WTC11 (cell line): ENCODE measurements around the gene CDC5L.

Experiments
- ATF1 ChIP-seq: sonication (generic); formaldehyde crosslinking; IDR thresholded peaks from 2 replicates; pipeline ENCODE4 v1.8.1; 2023; ENCODE audit warnings: mild to moderate bottlenecking, moderate library complexity, missing genetic modification reagents
- CREB1 ChIP-seq: sonication (generic); formaldehyde crosslinking; IDR thresholded peaks from 2 replicates; pipeline ENCODE4 v1.8.0; 2023; ENCODE audit warnings: mild to moderate bottlenecking, missing genetic modification reagents
- CTCF ChIP-seq: fragments of 200-600 bp; IDR thresholded peaks from 2 replicates; pipeline ENCODE4 v1.8.0; 2022; ENCODE audit warnings: antibody characterized with exemption
- NFE2L1 ChIP-seq: sonication (generic); formaldehyde crosslinking; IDR thresholded peaks from 2 replicates; pipeline ENCODE4 v1.8.1; 2023; ENCODE audit warnings: missing genetic modification reagents
- NR3C1 ChIP-seq: sonication (generic); formaldehyde crosslinking; conservative IDR thresholded peaks from 2 replicates; pipeline ENCODE4 v1.8.1; 2023; ENCODE audit warnings: low read depth, mild to moderate bottlenecking, missing genetic modification reagents
- PREB ChIP-seq: sonication (generic); formaldehyde crosslinking; IDR thresholded peaks from 2 replicates; pipeline ENCODE4 v1.8.1; 2022; ENCODE audit warnings: mild to moderate bottlenecking, missing genetic modification reagents, moderate library complexity, borderline replicate concordance
- SMAD4 ChIP-seq: sonication (generic); formaldehyde crosslinking; IDR thresholded peaks from 2 replicates; pipeline ENCODE4 v1.8.0; 2022; ENCODE audit warnings: mild to moderate bottlenecking, missing genetic modification reagents
- ZNF232 ChIP-seq: sonication (generic); formaldehyde crosslinking; IDR thresholded peaks from 2 replicates; pipeline ENCODE4 v1.8.0; 2022; ENCODE audit warnings: mild to moderate bottlenecking, missing genetic modification reagents
- TF ChIP-seq, protein P1 (sequence below): sonication (generic); formaldehyde crosslinking; conservative IDR thresholded peaks from 2 replicates; pipeline ENCODE4 v1.8.1; 2022; ENCODE audit warnings: mild to moderate bottlenecking, missing genetic modification reagents
- TF ChIP-seq, protein P2 (sequence below): sonication (generic); formaldehyde crosslinking; IDR thresholded peaks from 2 replicates; pipeline ENCODE4 v1.8.0; 2022; ENCODE audit warnings: mild to moderate bottlenecking, missing genetic modification reagents
- TF ChIP-seq, protein P3 (sequence below): sonication (generic); formaldehyde crosslinking; IDR thresholded peaks from 2 replicates; pipeline ENCODE4 v1.8.1; 2023; ENCODE audit warnings: mild to moderate bottlenecking, missing genetic modification reagents
- TF ChIP-seq, protein P4 (sequence below): fragments of 250-450 bp; sonication (Bioruptor Pico); IDR thresholded peaks from 2 replicates; pipeline ENCODE4 v1.9.0; 2021; ENCODE audit warnings: mild to moderate bottlenecking

GRCh38 chr6:44444853-44445252, 57.3 kb downstream of the CDC5L start:
- TF ChIP-seq NR3C1 (CRISPR knock-in tag) (no peak), CTCF (no peak), PREB (CRISPR knock-in tag) (no peak), ATF1 (CRISPR knock-in tag) (no peak), NFE2L1 (no peak), CREB1 (CRISPR knock-in tag) (no peak), ZNF232 (CRISPR knock-in tag) (no peak), SMAD4 (no peak)
- TF ChIP-seq, protein P1, sequence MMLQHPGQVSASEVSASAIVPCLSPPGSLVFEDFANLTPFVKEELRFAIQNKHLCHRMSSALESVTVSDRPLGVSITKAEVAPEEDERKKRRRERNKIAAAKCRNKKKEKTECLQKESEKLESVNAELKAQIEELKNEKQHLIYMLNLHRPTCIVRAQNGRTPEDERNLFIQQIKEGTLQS (CRISPR knock-in tag) = no peak
- TF ChIP-seq, protein P2, sequence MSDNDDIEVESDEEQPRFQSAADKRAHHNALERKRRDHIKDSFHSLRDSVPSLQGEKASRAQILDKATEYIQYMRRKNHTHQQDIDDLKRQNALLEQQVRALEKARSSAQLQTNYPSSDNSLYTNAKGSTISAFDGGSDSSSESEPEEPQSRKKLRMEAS = no peak
- TF ChIP-seq, protein P3, sequence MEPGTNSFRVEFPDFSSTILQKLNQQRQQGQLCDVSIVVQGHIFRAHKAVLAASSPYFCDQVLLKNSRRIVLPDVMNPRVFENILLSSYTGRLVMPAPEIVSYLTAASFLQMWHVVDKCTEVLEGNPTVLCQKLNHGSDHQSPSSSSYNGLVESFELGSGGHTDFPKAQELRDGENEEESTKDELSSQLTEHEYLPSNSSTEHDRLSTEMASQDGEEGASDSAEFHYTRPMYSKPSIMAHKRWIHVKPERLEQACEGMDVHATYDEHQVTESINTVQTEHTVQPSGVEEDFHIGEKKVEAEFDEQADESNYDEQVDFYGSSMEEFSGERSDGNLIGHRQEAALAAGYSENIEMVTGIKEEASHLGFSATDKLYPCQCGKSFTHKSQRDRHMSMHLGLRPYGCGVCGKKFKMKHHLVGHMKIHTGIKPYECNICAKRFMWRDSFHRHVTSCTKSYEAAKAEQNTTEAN (CRISPR knock-in tag) = no peak
- TF ChIP-seq, protein P4, sequence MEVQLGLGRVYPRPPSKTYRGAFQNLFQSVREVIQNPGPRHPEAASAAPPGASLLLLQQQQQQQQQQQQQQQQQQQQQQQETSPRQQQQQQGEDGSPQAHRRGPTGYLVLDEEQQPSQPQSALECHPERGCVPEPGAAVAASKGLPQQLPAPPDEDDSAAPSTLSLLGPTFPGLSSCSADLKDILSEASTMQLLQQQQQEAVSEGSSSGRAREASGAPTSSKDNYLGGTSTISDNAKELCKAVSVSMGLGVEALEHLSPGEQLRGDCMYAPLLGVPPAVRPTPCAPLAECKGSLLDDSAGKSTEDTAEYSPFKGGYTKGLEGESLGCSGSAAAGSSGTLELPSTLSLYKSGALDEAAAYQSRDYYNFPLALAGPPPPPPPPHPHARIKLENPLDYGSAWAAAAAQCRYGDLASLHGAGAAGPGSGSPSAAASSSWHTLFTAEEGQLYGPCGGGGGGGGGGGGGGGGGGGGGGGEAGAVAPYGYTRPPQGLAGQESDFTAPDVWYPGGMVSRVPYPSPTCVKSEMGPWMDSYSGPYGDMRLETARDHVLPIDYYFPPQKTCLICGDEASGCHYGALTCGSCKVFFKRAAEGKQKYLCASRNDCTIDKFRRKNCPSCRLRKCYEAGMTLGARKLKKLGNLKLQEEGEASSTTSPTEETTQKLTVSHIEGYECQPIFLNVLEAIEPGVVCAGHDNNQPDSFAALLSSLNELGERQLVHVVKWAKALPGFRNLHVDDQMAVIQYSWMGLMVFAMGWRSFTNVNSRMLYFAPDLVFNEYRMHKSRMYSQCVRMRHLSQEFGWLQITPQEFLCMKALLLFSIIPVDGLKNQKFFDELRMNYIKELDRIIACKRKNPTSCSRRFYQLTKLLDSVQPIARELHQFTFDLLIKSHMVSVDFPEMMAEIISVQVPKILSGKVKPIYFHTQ (CRISPR knock-in tag) = no peak
